ENCODE data around the gene PHRF1. TPM values are rescaled to one million over a fixed set of nuclear protein-coding genes. Genes with fewer than 3 reads are reported as not detected.

The PHRF1 gene
- total RNA-seq, 1 donor = 29.4 TPM

- DNase-seq (ENCODE audit: low read depth) = no peak
Observed at GRCh38 chr11:660281-660680, 84.0 kb downstream of the PHRF1 start.

GRCh38 chr11:660681-661444, 84.6 kb downstream of the PHRF1 start:
- TF ChIP-seq CTCF (IDR thresholded peaks at IDR 0.05; ENCODE audit: insufficient read depth, low read depth, low read length) = no peak
- no peak overlapping the region for H3K4me3 ChIP-seq (ENCODE audit: low read depth, low read length)
- no peak for DNase-seq (ENCODE audit: low read depth)

More at GRCh38 chr11:660281-660680, 84.0 kb downstream of the PHRF1 start:
- H3K4me3 ChIP-seq (ENCODE audit: low read depth, low read length) = no peak overlapping the region
- no peak for TF ChIP-seq CTCF (IDR thresholded peaks at IDR 0.05; ENCODE audit: insufficient read depth, low read depth, low read length)

Small RNAs within 50 kb of the gene (small RNA-seq; reads per million reads assigned to genes)
- gene MIR210 = 35.7 reads per million, percentile 95 among the genes with 10 or more reads in this experiment

Other genes starting within 250 kb of the PHRF1 start
- gene B4GALNT4, start 207.0 kb upstream of the PHRF1 start, total RNA-seq = 0.43 and 1.3 TPM in 2 replicates
- gene PKP3, start 182.3 kb upstream of the PHRF1 start, total RNA-seq = 2.2 and 2.6 TPM in 2 replicates
- 10.8 and 14.5 TPM in 2 replicates for gene SIGIRR, start 161.5 kb upstream of the PHRF1 start, total RNA-seq
- not detected in 2 replicates for gene ANO9, start 134.5 kb upstream of the PHRF1 start, total RNA-seq
- gene PTDSS2, start 126.2 kb upstream of the PHRF1 start, total RNA-seq = 31.5 and 34.8 TPM in 2 replicates
- gene RNH1, start 69.2 kb upstream of the PHRF1 start, total RNA-seq = 259 and 276 TPM in 2 replicates
- 36.7 and 47.0 TPM in 2 replicates for gene HRAS, start 40.9 kb upstream of the PHRF1 start, total RNA-seq
- gene LRRC56, start 38.9 kb upstream of the PHRF1 start, total RNA-seq = 0.43 and 0.64 TPM in 2 replicates
- gene LMNTD2, start 15.7 kb upstream of the PHRF1 start, total RNA-seq = 1.6 and 2.2 TPM in 2 replicates
- gene RASSF7, start 15.5 kb upstream of the PHRF1 start, total RNA-seq = 14.2 and 15.5 TPM in 2 replicates
- 7.7 and 8.2 TPM in 2 replicates for gene IRF7, start 39.5 kb downstream of the PHRF1 start, total RNA-seq
- gene CDHR5, start 48.5 kb downstream of the PHRF1 start, total RNA-seq = not detected in 2 replicates
- gene SCT, start 50.7 kb downstream of the PHRF1 start, total RNA-seq = not detected in 2 replicates
- not detected in 2 replicates for gene DRD4, start 60.8 kb downstream of the PHRF1 start, total RNA-seq
- 33.7 and 33.8 TPM in 2 replicates for gene DEAF1, start 118.8 kb downstream of the PHRF1 start, total RNA-seq
- 13.0 and 16.8 TPM in 2 replicates for gene TMEM80, start 119.3 kb downstream of the PHRF1 start, total RNA-seq
- 42.5 and 55.3 TPM in 2 replicates for gene EPS8L2, start 129.8 kb downstream of the PHRF1 start, total RNA-seq
- 142 and 148 TPM in 2 replicates for gene TALDO1, start 171.0 kb downstream of the PHRF1 start, total RNA-seq
- 26.3 and 44.8 TPM in 2 replicates for gene GATD1, start 201.0 kb downstream of the PHRF1 start, total RNA-seq
- gene CEND1, start 213.6 kb downstream of the PHRF1 start, total RNA-seq = 0.43 and 0.64 TPM in 2 replicates
- gene SLC25A22, start 221.8 kb downstream of the PHRF1 start, total RNA-seq = 12.6 and 16.8 TPM in 2 replicates
- 5.5 and 7.8 TPM in 2 replicates for gene PIDD1, start 228.8 kb downstream of the PHRF1 start, total RNA-seq
- gene RPLP2, start 233.5 kb downstream of the PHRF1 start, total RNA-seq = 220 and 278 TPM in 2 replicates
- gene PNPLA2, start 242.4 kb downstream of the PHRF1 start, total RNA-seq = 23.5 and 28.5 TPM in 2 replicates

Data from fibroblast of villous mesenchyme (primary cell).